Activated CD8-positive, alpha-beta memory T cell treated with anti-CD3 and anti-CD28 coated beads for 4 hours (primary cell): ENCODE measurements around the gene CPT1B.
"Not testable (repeated sequence)": the region's sequence is repeated elsewhere in the genome, so short reads cannot be mapped to it uniquely, and the experiment has no call there.

Experiments used
- DNase-seq, 2 donors: peaks; one replicate each; pipeline ENCODE4 v3.0.0-alpha.2; 2020; ENCODE audit warnings: low read depth in 2 of 2

Gene CPT1B

GRCh38 chr22:50609599-50609998 lies 31.4 kb upstream of the CPT1B start:
- DNase-seq = no peak

GRCh38 chr22:50608996-50609395 lies 30.8 kb upstream of the CPT1B start:
- no peak for DNase-seq

GRCh38 chr22:50608058-50608840 lies 30.0 kb upstream of the CPT1B start:
- not testable (repeated sequence) for DNase-seq

GRCh38 chr22:50607659-50608020 lies 29.4 kb upstream of the CPT1B start:
- DNase-seq = no peak

- DNase-seq = no peak
These were observed 28.9 kb upstream of the CPT1B start for GRCh38 chr22:50606946-50607658.

GRCh38 chr22:50606165-50606945 lies 28.1 kb upstream of the CPT1B start:
- DNase-seq = no peak

GRCh38 chr22:50605613-50606074 lies 27.4 kb upstream of the CPT1B start:
- no peak for DNase-seq

- DNase-seq = no peak
These were observed 26.9 kb upstream of the CPT1B start for GRCh38 chr22:50605002-50605612.

- no peak for DNase-seq
These were observed 26.2 kb upstream of the CPT1B start for GRCh38 chr22:50604256-50605001.

- no peak for DNase-seq
These were observed 25.5 kb upstream of the CPT1B start for GRCh38 chr22:50603511-50604255.

GRCh38 chr22:50602338-50602700 lies 24.1 kb upstream of the CPT1B start:
- DNase-seq = no peak

- no peak for DNase-seq
These were observed 23.6 kb upstream of the CPT1B start for GRCh38 chr22:50601669-50602337.

GRCh38 chr22:50600967-50601668 lies 22.9 kb upstream of the CPT1B start:
- DNase-seq = no peak

- DNase-seq = no peak
These were observed 22.3 kb upstream of the CPT1B start, which contains the start of gene MAPK8IP2 for GRCh38 chr22:50600538-50600937. Gene MAPK8IP2 (plus strand): TSS chr22:50600793. CDS start chr22:50600819, 26 bp downstream.

GRCh38 chr22:50599816-50600455 lies 21.7 kb upstream of the CPT1B start:
- no peak for DNase-seq

GRCh38 chr22:50597097-50597496 lies 18.9 kb upstream of the CPT1B start:
- no peak for DNase-seq

- DNase-seq = no peak
These were observed 17.0 kb upstream of the CPT1B start for GRCh38 chr22:50595189-50595588.

- DNase-seq = no peak
These were observed 9.2 kb upstream of the CPT1B start for GRCh38 chr22:50587407-50587806.

- DNase-seq = no peak
These were observed 8.2 kb upstream of the CPT1B start for GRCh38 chr22:50586416-50586815.
